HepG2 (cell line): ENCODE data around the gene ATOSB. TPM values are rescaled to one million over a fixed set of nuclear protein-coding genes. Genes with fewer than 3 reads are reported as not detected.

ENCODE experiments used
- AKAP8 ChIP-seq: sonication (generic); formaldehyde crosslinking; IDR thresholded peaks from 2 replicates; pipeline ENCODE4 v1.5.1; 2020; ENCODE audit warnings: mild to moderate bottlenecking, missing genetic modification reagents
- ISL2 ChIP-seq: sonication (generic); formaldehyde crosslinking; IDR thresholded peaks from 2 replicates; pipeline ENCODE4 v1.5.0; 2020; ENCODE audit warnings: missing genetic modification reagents
- PAF1 ChIP-seq: IDR thresholded peaks from 2 replicates; pipeline ENCODE4 v1.6.1; 2016; ENCODE audit warnings: missing genetic modification reagents, missing compliant biosample characterization
- PAXIP1 ChIP-seq: sonication (generic); formaldehyde crosslinking; conservative IDR thresholded peaks from 2 replicates; pipeline ENCODE4 v1.4.0; 2020; ENCODE audit warnings: mild to moderate bottlenecking, missing genetic modification reagents, moderate library complexity
- RERE ChIP-seq: IDR thresholded peaks from 2 replicates; pipeline ENCODE4 v1.6.1; 2016; ENCODE audit warnings: low read depth, missing genetic modification reagents, missing compliant biosample characterization
- TBX3 ChIP-seq: fragments of 450-650 bp; IDR thresholded peaks from 2 replicates; pipeline ENCODE4 v1.6.1; 2017; ENCODE audit warnings: antibody characterized with exemption, mild to moderate bottlenecking, inconsistent platforms, borderline replicate concordance
- ZBTB7A ChIP-seq: sonication (generic); formaldehyde crosslinking; IDR thresholded peaks from 2 replicates; pipeline ENCODE4 v1.8.0; 2022; ENCODE audit warnings: mild to moderate bottlenecking, missing genetic modification reagents
- ZNF317 ChIP-seq: sonication (generic); formaldehyde crosslinking; IDR thresholded peaks from 2 replicates; pipeline ENCODE4 v1.5.0; 2020; ENCODE audit warnings: mild to moderate bottlenecking, missing genetic modification reagents
- ZNF432 ChIP-seq: sonication (generic); formaldehyde crosslinking; IDR thresholded peaks from 2 replicates; pipeline ENCODE4 v1.5.0; 2020; ENCODE audit warnings: missing genetic modification reagents, mild to moderate bottlenecking, borderline replicate concordance
- ZNF501 ChIP-seq: sonication (generic); formaldehyde crosslinking; IDR thresholded peaks from 2 replicates; pipeline ENCODE4 v1.5.1; 2020; ENCODE audit warnings: mild to moderate bottlenecking, moderate library complexity, missing genetic modification reagents
- ZNF550 ChIP-seq: sonication (generic); formaldehyde crosslinking; IDR thresholded peaks from 2 replicates; pipeline ENCODE4 v1.4.0; 2020; ENCODE audit warnings: mild to moderate bottlenecking, missing genetic modification reagents, borderline replicate concordance
- ZNF569 ChIP-seq: sonication (generic); formaldehyde crosslinking; IDR thresholded peaks from 2 replicates; pipeline ENCODE4 v1.5.0; 2020; ENCODE audit warnings: mild to moderate bottlenecking, missing genetic modification reagents, moderate library complexity, borderline replicate concordance
- ZNF781 ChIP-seq: sonication (generic); formaldehyde crosslinking; IDR thresholded peaks from 2 replicates; pipeline ENCODE4 v1.5.1; 2020; ENCODE audit warnings: borderline replicate concordance, mild to moderate bottlenecking, missing genetic modification reagents; ENCODE audit errors: not compliant biosample characterization
- ZSCAN29 ChIP-seq: sonication (generic); formaldehyde crosslinking; conservative IDR thresholded peaks from 2 replicates; pipeline ENCODE4 v1.4.0; 2020; ENCODE audit warnings: mild to moderate bottlenecking, missing genetic modification reagents
- polyA plus RNA-seq, 8 experiments: library from polyadenylated mRNA; depleted of rRNA in 3 of 8; stranded (reverse) in 7 of 8; unstranded in 1 of 8; fragments of >200 nt; fragmentation: Illumina TruSeq in 4 of 8; extraction: Trizol in 4 of 8; gene quantifications; 2 replicates each; pipeline versions ENCODE4 v1.2.1 to v1.2.3, GENCODE V29; 2011 to 2016; ENCODE audit warnings: low read depth in 4 of 8, missing spikeins in 1 of 8, mixed read lengths in 1 of 8; ENCODE audit not compliant: insufficient read depth in 1 of 8
- total RNA-seq, 5 experiments: library from RNA; depleted of rRNA; stranded (reverse); fragments of >200 nt; fragmentation: Illumina TruSeq; extraction: Trizol; gene quantifications; 2 replicates each; pipeline ENCODE4 v1.2.3, GENCODE V29; 2016; ENCODE audit warnings: low read depth in 1 of 5
- TF ChIP-seq, protein P1 (sequence below): IDR thresholded peaks from 2 replicates; pipeline ENCODE4 v1.4.0; 2020; ENCODE audit warnings: mild to moderate bottlenecking, missing genetic modification reagents

ATOSB gene
- total and polyA plus RNA-seq, 2 of the 13 experiments (the other 11 are each of a cell fraction or from before 2014, with no cell fraction given): 1.9 to 6.4 TPM

DNA sequence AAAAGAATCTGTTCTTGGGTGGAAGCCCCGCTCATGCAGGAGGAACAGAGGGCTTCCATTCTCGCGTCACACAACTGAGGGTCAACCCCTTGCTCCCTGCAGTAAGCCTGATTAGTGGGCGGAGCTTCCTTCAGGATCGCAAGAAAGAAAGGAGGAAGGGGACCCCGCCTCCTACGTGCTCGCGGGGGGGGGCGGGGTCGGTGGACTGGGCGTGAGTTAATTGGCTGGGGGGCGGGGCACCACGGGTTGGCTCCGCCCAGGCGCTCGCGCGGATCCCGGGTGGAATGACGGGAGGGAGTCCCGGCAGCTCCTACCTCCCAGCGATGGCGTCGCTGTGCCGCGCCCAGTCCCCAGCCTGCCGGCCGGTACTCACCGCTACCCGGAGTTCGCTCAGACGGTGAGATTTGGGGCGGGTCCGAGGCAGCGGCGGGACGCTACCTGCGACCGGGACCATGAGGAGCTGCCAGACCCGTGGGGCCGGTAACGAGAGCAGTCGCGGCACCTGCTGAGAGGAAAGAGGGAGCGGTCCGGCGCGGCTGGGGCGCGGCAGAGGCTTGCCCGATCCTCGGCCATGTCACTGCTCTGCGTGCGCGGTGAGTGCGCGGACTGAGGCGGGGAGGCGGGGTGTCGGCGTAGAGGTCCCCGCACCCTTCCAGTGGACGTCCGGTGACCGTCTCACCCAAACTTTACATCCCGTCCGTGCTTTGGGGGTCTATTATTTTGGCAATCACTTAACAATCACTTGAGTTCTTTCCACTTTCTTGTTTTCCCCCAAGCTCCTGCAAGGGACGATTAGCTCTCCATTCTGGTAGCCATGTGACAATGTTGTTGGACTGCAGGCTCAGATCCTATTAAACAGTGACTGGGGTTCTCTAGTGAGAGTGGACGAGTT is 46.3 kb upstream of the ATOSB start, which contains the start of gene UNC13B (continued):
- TF ChIP-seq PAXIP1 (0 out of 2 replicates have a peak, but pooled peaks have one; percentile 32), ZNF781 (CRISPR knock-in tag) (no peak), AKAP8 (CRISPR knock-in tag) (no peak), PAF1 (CRISPR knock-in tag) (no peak), ZNF432 (no peak), ZNF569 (CRISPR knock-in tag) (0 out of 2 replicates have a peak, but pooled peaks have one; percentile 38), ZNF317 (CRISPR knock-in tag) (no peak), ZSCAN29 (no peak), ZNF550 (CRISPR knock-in tag) (peak; percentile 96), TBX3 (no peak), ISL2 (CRISPR knock-in tag) (peak; percentile 28; the same call in 1 of the 2 replicates), ZNF501 (peak; percentile 98), RERE (CRISPR knock-in tag) (peak; percentile 32; the same call in 1 of the 2 replicates), ZBTB7A (CRISPR knock-in tag) (0 out of 2 replicates have a peak, but pooled peaks have one; percentile 37)
- TF ChIP-seq, protein P1, sequence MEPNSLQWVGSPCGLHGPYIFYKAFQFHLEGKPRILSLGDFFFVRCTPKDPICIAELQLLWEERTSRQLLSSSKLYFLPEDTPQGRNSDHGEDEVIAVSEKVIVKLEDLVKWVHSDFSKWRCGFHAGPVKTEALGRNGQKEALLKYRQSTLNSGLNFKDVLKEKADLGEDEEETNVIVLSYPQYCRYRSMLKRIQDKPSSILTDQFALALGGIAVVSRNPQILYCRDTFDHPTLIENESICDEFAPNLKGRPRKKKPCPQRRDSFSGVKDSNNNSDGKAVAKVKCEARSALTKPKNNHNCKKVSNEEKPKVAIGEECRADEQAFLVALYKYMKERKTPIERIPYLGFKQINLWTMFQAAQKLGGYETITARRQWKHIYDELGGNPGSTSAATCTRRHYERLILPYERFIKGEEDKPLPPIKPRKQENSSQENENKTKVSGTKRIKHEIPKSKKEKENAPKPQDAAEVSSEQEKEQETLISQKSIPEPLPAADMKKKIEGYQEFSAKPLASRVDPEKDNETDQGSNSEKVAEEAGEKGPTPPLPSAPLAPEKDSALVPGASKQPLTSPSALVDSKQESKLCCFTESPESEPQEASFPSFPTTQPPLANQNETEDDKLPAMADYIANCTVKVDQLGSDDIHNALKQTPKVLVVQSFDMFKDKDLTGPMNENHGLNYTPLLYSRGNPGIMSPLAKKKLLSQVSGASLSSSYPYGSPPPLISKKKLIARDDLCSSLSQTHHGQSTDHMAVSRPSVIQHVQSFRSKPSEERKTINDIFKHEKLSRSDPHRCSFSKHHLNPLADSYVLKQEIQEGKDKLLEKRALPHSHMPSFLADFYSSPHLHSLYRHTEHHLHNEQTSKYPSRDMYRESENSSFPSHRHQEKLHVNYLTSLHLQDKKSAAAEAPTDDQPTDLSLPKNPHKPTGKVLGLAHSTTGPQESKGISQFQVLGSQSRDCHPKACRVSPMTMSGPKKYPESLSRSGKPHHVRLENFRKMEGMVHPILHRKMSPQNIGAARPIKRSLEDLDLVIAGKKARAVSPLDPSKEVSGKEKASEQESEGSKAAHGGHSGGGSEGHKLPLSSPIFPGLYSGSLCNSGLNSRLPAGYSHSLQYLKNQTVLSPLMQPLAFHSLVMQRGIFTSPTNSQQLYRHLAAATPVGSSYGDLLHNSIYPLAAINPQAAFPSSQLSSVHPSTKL (CRISPR knock-in tag): peak; percentile 39; the same call in 1 of the 2 replicates
